B cell (primary cell): ENCODE results near the gene HTR4.

Experiments used
- CTCF ChIP-seq: fragments of 200-600 bp; IDR thresholded peaks from one replicate; pipeline ENCODE4 v1.8.0; 2022; ENCODE audit warnings: antibody characterized with exemption, mild to moderate bottlenecking
- EZH2 ChIP-seq: IDR thresholded peaks from 2 replicates; pipeline ENCODE4 v1.6.1; 2012; ENCODE audit warnings: borderline replicate concordance, low read depth, mild to moderate bottlenecking, moderate library complexity, low read length; ENCODE audit not compliant: insufficient read depth, poor library complexity, severe bottlenecking

GRCh38 chr5:148539851-148540250 is 114.5 kb downstream of the HTR4 start:
- TF ChIP-seq CTCF, result no peak
- TF ChIP-seq EZH2, result no peak
